EL (cell line): ENCODE measurements around the gene YY1.
A peak's percentile ranks its signal among the peaks of the same experiment; 100 is the strongest.
"Not testable (repeated sequence)": the region's sequence is repeated elsewhere in the genome, so short reads cannot be mapped to it uniquely, and the experiment has no call there.

Experiments
- DNase-seq: peaks from one replicate; pipeline ENCODE4 v3.0.0-alpha.2; 2016

YY1 gene

DNA sequence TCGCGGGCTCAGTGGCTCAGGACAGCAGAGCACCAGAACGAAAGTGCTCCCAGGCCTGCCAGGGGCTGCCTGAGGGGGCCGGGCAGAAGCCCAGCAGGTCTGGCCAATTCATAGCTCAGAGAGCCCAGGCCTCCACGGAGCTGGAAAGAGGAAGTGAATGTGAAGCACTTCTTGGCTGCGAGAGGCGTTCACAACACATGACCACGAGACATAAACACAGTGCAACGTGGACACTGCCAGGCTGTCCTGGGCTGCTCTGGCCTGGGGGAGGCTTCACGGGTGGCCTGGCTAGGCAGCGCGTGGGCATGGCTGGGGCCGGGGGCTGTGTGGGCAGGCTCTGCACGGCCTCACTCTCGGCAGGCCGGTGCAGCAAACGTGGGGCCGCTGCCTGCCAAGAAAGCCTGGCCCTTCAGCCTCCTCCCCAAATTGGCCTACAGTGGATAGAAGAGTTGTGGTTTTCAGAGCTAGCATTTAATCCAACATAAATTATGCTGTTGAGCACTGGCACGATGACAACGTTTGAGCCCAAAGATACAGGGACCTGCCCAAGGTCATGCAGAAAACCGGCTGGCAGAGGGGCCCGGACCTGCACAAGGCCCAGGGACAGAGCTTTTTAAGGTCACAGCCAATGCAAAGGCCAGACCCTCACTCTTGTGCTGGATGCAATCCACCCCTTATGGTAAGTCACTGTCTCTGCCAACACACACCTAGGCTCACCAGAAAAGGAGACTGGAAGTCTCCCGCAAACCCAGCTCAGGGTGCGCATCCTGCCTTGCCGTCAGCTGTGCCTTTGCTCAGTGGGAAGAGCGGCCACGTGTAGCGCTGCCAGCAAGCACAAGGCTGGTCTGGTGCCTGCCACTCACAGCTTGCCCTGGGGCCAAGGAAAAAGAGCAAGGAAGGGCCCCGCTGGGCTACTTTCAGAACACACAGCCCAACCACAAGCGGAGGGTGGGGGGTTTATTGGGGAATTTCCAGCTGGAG lies 58.7 kb downstream of the YY1 start:
- peak; percentile 42 for DNase-seq

- no peak for DNase-seq
Observed at GRCh38 chr14:100298551-100299237, 59.8 kb downstream of the YY1 start.

DNA sequence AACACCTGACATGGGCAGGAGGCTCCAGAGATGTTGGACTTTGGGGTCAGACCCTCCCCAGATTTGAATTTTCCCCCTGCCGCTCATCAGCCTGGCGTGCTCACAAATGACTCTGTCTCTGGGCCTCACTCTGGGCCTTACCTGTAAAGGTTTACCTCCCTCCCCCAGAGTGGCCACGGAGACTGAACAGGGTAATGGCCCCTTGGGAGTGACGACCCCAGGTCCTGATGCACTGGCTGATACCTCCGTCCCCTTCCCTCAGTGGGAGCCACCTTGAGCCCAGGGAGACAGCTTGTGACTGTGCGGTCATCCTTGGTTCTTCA lies 60.3 kb downstream of the YY1 start:
- no peak for DNase-seq

DNA sequence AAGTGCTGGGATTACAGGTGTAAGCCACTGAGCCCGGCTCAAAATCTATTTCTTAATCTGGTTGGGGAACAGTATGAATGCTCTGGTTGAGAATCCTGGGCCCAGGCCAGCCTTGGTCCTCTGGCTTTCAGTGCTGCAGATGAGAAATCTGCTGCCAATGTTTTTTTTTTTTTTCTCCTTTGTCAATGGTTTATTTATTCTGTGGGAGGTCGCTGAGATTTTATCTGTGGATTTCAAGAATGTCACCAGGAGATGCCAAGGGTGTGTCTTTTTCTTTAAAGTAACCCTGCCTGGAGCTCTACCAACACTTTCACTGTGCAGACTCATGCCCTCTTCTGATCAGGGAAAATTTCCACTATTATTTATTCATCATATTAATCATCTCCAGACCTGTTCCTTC lies 63.7 kb downstream of the YY1 start:
- DNase-seq, result no peak

- peak; percentile 37 for DNase-seq
Observed at GRCh38 chr14:100303179-100303578, 64.2 kb downstream of the YY1 start.

DNA sequence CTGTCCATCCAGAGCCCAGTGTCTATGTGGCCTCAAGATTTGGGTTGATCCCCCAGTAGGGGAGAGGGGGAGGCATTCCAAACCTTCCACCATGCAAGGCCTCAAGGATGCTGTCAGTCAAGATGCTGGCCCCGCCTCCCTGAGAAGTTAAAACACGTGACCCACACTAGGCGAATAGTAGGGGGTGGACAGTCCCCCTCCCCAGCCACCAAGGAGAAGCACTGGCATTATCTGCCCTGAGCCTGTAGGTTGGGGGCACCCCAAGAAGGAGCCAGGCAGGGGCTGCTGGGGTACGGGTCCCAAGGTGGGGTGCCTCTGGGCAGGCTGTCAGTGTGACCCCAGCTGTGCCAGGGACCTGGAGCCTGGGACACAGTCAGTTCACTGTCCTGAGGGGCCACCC lies 65.0 kb downstream of the YY1 start:
- DNase-seq, result no peak

DNA sequence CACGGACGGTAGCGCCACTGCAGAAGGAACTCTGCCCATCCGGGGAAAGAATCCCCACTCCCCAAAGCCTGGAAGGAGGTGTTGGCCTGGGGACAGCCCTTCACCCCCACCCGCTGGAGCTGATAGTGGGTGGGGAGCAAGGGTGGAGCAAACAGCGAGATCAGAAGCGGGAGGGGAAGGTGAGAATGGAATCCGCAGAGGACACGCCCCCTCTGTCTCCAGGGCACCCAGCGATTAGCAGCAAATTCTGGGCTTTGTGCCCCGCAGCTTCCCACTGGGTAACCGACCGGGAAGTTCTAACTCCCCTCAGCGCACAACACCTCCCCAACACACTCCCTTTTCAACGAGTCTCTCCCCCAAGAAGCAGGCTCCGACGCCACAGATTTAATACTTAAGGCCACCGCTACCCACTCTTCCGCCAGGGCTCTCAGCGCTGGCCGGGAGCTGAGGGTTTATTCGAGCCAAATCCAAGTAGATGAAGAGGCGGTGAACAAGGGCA lies 65.9 kb downstream of the YY1 start:
- DNase-seq, result no peak

DNA sequence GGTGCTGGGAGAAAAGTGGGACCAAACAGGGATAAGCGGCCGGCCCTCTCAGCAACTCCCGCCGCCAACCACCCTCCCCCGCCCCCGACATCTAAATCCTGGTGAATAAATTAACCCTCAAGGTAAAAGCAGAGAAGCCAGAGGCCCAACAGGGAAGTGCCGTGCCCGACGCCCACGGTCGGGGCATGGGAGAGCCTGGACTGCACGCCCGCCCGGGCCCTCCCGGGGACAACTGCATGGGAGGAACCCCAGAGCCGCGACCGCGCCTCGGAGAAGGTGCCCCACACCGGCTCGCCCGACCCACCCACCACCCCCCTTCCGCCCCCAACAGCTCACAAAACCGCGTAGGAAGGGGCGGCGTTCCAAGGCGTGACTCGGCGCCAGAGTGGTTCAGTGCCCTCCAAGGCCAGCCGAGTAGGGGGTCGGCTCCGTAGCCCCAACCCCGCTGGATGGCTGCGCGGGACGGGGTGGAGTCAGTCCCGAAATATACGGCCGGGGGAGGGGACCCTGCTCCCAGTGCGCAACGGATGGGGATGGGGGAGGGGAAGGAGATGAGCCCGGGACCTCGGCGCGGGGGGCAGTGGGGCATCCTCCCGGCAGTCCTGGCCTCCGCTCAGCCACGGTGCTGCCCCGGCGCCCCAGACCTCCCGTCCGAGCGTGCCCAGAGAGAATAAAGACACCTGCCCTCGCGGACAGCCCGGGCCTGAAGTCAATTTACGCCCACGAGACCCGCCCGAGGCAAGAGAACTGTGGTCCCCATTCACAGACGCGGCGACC lies 66.6 kb downstream of the YY1 start:
- peak; percentile 49 for DNase-seq

DNA sequence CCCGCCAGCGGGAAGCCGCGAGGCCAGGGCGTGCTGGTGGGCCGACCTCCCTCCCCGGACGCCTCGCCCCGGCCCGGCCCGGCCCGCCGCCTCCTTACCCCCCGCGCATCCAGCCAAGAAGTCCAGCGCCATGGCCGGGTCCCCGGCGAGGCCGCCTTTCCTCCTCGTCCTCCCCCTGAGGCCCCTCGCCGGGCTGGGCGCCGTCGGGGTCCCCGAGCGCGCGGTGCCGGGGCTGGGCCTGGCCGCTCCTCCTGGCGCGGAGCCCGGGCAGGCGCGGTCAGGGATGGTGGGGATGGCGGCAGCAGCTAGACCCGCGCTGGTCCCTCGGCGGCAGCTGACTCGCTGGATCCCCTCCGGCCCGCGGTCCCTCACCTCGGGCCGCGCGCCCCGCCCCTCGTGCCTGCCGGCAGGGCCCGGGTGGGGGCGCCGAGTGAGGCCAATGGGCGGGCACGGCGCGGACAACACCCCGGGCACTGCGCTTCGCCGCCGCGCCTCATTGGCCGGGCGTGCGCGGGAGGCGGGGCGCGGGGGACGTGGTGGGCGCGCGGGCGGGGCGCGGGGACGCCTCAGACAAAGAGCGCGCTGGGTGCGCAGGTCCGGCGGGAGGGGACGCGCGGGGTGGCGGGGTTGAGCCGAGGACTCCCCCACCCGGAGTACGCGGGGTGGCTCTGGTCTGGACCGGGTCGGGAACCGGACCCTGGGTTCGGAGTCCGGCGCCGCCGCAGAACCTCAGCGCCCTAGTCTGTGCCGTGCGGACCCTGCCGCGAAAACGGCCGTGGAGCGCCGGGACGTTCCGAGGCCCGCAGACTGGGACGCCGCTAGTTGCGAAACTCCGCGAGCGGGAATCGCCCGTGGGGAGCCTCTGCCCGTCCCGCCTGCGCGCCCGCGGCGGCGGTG lies 67.4 kb downstream of the YY1 start, which contains the start of gene SLC25A29:
SLC25A29 (minus strand) TSS at position 344 of the 897 bp plus-strand sequence; CDS start at position 132, 212 bp downstream.
- DNase-seq, result peak; percentile 90

DNA sequence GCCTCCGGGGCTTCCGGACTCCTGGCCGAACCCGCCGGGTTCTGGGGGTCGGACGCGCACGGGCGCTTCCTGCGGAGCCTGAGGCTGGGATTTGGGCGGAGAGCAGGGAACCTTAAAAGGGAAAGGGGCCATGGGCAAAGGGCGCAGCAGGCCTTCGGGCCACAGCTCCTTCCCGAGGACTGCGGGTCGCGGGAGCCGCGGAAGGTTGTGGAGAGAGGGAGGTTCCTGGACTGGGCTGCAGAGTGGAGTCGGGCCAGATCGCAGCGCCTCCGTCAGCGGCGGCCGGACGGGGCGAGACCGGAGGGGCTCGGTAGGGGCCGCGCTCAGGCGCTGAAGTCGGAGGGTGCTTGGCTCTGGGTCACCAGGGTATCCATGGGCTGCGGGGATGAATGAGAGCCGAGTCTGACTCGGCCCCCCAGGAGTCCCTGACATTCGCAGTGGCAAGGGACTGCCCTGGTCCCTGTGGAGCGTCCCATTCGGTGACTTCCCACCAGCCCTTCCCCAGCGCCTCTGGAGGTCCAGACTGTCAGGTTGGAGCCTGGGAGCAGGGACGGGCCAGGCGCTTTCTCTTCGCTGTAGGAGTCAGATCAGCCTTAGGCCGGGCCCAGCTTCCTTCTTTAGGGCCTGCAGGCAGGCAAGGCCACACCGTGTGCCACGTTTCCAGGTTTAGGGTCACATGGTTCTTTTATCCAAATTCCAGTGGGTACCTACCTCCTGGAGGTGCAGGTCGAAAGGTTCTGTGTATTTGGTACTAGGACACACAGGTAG lies 68.2 kb downstream of the YY1 start:
- DNase-seq, result peak; percentile 19

DNA sequence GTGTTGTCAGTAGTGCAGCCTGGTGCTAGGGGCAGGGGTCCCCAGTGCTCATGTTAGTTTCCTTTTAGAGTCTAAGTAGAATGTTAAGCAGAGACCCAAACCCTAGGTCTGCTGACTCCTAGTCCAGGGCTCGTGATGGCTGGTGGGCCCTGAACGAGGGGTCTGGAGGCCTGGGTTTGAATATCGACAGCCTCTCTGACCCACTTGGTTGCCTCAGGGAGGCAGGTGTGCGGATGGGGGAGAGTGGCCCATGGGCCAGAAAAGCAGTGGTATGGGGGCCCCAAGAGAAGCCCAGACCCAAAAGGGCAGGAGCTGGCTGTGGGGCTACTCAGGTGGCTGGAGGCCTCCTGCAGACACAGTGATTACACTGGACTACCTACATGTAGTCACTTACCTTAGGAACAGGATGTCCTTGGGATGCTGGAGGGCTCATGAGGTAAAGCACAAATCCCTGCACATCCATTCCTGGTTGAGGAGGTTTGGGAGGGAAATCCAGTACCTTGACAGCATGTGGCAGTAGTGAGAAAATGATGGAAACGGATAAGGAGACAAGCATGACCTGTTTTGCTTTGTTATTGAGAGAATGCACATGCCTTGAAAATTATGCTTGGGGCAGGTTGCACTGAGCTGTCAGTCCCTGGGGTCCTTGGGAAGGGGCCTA lies 69.0 kb downstream of the YY1 start:
- DNase-seq, result no peak

- not testable (repeated sequence) for DNase-seq
Observed at GRCh38 chr14:100308427-100308792, 69.5 kb downstream of the YY1 start.

- no peak for DNase-seq
Observed at GRCh38 chr14:100309028-100309737, 70.2 kb downstream of the YY1 start.

GRCh38 chr14:100312110-100312876 lies 73.3 kb downstream of the YY1 start:
- not testable (repeated sequence) for DNase-seq

DNA sequence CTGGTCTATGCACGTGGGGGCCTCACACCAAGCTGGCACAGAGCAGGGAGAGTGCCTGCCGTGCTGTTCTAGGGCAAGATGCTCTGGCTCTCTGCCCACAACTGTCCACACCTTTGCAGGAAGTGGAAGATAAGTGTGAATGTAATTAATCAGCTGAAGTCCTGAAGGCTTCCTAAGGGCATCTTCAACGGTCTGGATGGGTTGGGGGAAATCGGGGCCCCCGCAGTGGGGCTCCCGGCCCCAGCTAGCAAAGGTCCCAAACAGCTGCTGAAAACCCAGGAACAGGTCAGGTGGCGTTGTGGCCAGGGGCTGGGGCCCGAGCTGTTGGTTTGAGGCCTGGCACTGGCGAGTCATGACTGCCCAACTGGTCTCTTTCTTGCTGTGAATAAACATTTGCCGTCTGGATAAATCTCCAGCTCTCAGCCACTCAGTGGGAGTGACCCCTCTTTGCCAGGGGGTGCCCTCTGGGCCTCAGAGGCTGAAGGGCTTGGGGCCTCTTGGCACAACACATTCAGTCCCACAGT lies 74.0 kb downstream of the YY1 start:
- DNase-seq, result no peak

DNA sequence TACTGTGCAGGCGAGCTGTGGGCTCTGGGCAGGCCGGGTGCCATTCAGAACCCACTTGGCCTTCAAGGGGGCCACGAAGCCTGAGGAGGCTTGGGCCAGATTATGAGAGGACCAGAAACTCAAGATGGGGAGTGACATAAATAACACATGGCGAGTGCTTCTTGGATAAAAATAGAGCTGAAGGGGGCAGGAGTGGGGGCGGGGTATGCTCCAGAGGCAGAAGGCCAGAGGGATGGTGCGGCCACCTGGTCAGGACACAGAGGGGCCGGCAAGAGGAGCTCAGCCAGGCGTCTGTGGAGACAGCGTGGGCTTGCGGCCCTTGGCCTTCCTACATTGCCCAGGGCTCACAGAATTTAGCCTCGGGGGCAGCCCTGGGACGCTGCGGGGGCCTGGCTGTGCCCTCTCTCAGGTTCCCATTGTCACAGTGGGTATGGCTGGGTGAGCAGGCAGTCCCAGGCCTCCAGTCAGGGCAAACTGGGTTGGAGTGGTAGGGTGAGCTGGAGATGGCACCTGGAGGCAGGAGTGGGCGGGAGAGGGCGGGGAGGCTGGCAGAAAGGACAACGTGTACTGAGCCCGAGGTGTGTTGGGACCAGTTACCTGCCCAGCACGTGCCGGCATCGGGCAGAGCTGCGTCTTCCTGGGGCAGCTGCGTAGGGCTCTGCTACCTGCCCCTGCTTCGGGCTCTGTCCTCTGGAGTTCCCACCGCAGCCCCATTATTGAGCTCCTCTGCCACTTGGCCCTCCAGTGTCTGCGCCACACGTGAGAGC lies 74.7 kb downstream of the YY1 start:
- no peak for DNase-seq

DNA sequence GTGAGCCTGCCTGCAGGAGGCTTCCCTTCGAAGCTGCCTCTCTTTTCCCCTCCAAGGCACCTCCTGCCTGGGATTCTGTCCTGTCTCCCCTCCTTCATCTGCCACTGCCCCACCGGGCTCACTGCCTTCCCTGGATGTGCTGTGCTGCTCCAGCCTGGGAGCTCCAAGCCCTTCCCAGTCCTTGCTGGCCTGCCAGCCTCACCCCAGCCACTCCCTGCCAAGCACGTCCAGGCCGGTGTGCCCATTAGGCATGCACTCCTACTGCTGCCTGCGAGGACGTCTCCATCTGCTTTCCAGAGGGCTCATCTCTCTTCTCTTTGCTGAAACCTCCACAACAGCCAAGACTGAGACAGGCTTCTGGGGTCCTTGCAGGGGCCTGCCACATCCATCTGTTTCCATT lies 75.8 kb downstream of the YY1 start:
- no peak for DNase-seq

DNA sequence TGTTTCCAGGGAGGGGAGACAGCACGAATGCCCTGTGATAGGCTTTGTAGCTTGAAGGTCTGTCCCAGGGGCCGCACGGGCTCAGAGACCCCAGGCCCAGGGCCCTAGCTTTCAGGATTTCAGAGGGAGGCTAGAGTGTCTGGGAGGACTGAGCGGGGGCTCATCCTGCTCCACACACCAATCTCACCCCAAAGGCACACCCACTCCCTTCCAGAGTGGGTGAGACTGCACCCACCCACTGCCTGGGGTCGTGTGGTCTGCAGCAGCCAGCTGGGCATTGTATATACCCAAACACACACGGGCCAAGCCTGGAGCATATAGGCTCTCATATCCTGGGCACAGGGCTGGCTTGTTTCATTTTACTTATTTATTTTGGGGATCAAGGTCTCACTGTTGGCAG lies 78.4 kb downstream of the YY1 start:
- DNase-seq, result no peak
